HAP-1 (cell line): ENCODE results near the gene ELMO1.

ENCODE experiments used
- DNase-seq, 2 experiments: peaks; one replicate each; pipeline ENCODE4 v3.0.0-alpha.2; 2016 to 2020; ENCODE audit warnings: low spot score in 2 of 2
- H3K27me3 ChIP-seq: fragments of 250-450 bp; sonication (Bioruptor Pico); 2 replicates; pipeline ENCODE4 v1.5.1; 2020; ENCODE audit warnings: low read depth, mild to moderate bottlenecking, moderate library complexity
- H3K36me3 ChIP-seq: fragments of 250-450 bp; sonication (Bioruptor Pico); replicated peaks from 2 replicates; pipeline ENCODE4 v1.5.1; 2020; ENCODE audit warnings: mild to moderate bottlenecking
- H3K4me1 ChIP-seq: fragments of 250-450 bp; sonication (Bioruptor Pico); 2 replicates; pipeline ENCODE4 v1.5.1; 2020; ENCODE audit warnings: mild to moderate bottlenecking
- H3K4me3 ChIP-seq: fragments of 250-450 bp; sonication (Bioruptor Pico); 2 replicates; pipeline ENCODE4 v1.5.1; 2020; ENCODE audit warnings: mild to moderate bottlenecking, moderate library complexity
- H3K9me3 ChIP-seq: fragments of 250-450 bp; sonication (Bioruptor Pico); 2 replicates; pipeline ENCODE4 v1.5.1; 2020; ENCODE audit warnings: mild to moderate bottlenecking, moderate library complexity
- in situ Hi-C: fragments of 300-500 bp; cut with MboI; formaldehyde crosslinking; loops from 3 replicates; pipeline ENCODE4 v1.14.3; 2020; ENCODE audit warnings: low sequenced_read_pairs, inconsistent platforms, mixed read lengths

Gene ELMO1

GRCh38 chr7:37320140-37320847, 128.4 kb downstream of the ELMO1 start:
- H3K4me3 ChIP-seq, result no peak overlapping the region
- H3K27me3 ChIP-seq, result no peaks in the 10 kb centered on the region
- no peaks in the 10 kb centered on the region for H3K9me3 ChIP-seq
- in situ Hi-C loops, result no loop called here
- H3K4me1 ChIP-seq, result no peaks in the 10 kb centered on the region; the same call in 1 of the 2 replicates
- H3K36me3 ChIP-seq, result no peaks in the 10 kb centered on the region
- DNase-seq, result no peak

- H3K4me3 ChIP-seq, result no peak overlapping the region
- H3K27me3 ChIP-seq, result no peaks in the 10 kb centered on the region
- in situ Hi-C loops, result no loop called here
- no peaks in the 10 kb centered on the region for H3K9me3 ChIP-seq
- no peak for DNase-seq
- H3K36me3 ChIP-seq, result no peaks in the 10 kb centered on the region
- no peaks in the 10 kb centered on the region; the same call in 1 of the 2 replicates for H3K4me1 ChIP-seq
Measured at GRCh38 chr7:37318541-37318940, 130.1 kb downstream of the ELMO1 start.

- DNase-seq, result no peak
- in situ Hi-C loops, result no loop called here
- no peaks in the 10 kb centered on the region for H3K36me3 ChIP-seq
Measured at GRCh38 chr7:37315772-37316715, 132.6 kb downstream of the ELMO1 start.

GRCh38 chr7:37312608-37313007, 136.1 kb downstream of the ELMO1 start:
- no peaks in the 10 kb centered on the region for H3K27me3 ChIP-seq
- H3K4me1 ChIP-seq, result no peaks in the 10 kb centered on the region
- no peak overlapping the region for H3K4me3 ChIP-seq
- H3K9me3 ChIP-seq, result no peaks in the 10 kb centered on the region
- H3K36me3 ChIP-seq, result no peaks in the 10 kb centered on the region
- in situ Hi-C loops, result no loop called here
- no peak for DNase-seq

More at GRCh38 chr7:37315772-37316715, 132.6 kb downstream of the ELMO1 start:
- H3K4me3 ChIP-seq, result no peak overlapping the region
- H3K27me3 ChIP-seq, result no peaks in the 10 kb centered on the region
- H3K4me1 ChIP-seq, result no peaks in the 10 kb centered on the region
- no peaks in the 10 kb centered on the region for H3K9me3 ChIP-seq

GRCh38 chr7:37311355-37311754, 137.3 kb downstream of the ELMO1 start:
- no peak overlapping the region for H3K4me3 ChIP-seq
- no peaks in the 10 kb centered on the region for H3K9me3 ChIP-seq
- in situ Hi-C loops, result no loop called here
- H3K36me3 ChIP-seq, result no peaks in the 10 kb centered on the region
- no peak for DNase-seq
- H3K27me3 ChIP-seq, result no peaks in the 10 kb centered on the region
- H3K4me1 ChIP-seq, result no peaks in the 10 kb centered on the region

- H3K4me1 ChIP-seq, result no peaks in the 10 kb centered on the region
- H3K4me3 ChIP-seq, result no peak overlapping the region
- in situ Hi-C loops, result no loop called here
- no peaks in the 10 kb centered on the region for H3K27me3 ChIP-seq
- no peak for DNase-seq
- no peaks in the 10 kb centered on the region for H3K9me3 ChIP-seq
- H3K36me3 ChIP-seq, result no peaks in the 10 kb centered on the region
Measured at GRCh38 chr7:37310327-37311080, 138.2 kb downstream of the ELMO1 start.

- no peak for DNase-seq
- Histone ChIP-seq H3K9me3 (no peaks in the 10 kb centered on the region), H3K36me3 (no peaks in the 10 kb centered on the region), H3K4me1 (no peaks in the 10 kb centered on the region), H3K27me3 (no peaks in the 10 kb centered on the region), H3K4me3 (no peak overlapping the region)
- in situ Hi-C loops, result no loop called here
Measured at GRCh38 chr7:37309493-37309892, 139.2 kb downstream of the ELMO1 start.

GRCh38 chr7:37304921-37305320, 143.7 kb downstream of the ELMO1 start:
- no peaks in the 10 kb centered on the region for H3K4me1 ChIP-seq
- no peaks in the 10 kb centered on the region for H3K36me3 ChIP-seq
- no peaks in the 10 kb centered on the region for H3K9me3 ChIP-seq
- no peaks in the 10 kb centered on the region for H3K27me3 ChIP-seq
- DNase-seq, result no peak
- in situ Hi-C loops, result no loop called here
- no peak overlapping the region for H3K4me3 ChIP-seq

GRCh38 chr7:37297546-37297945, 151.1 kb downstream of the ELMO1 start:
- H3K4me3 ChIP-seq, result no peak overlapping the region
- H3K4me1 ChIP-seq, result no peaks in the 10 kb centered on the region
- no peaks in the 10 kb centered on the region for H3K9me3 ChIP-seq
- no peak for DNase-seq
- no peaks in the 10 kb centered on the region for H3K36me3 ChIP-seq
- in situ Hi-C loops, result no loop called here
- no peaks in the 10 kb centered on the region for H3K27me3 ChIP-seq

GRCh38 chr7:37295401-37295800, 153.3 kb downstream of the ELMO1 start:
- H3K4me1 ChIP-seq, result no peaks in the 10 kb centered on the region
- H3K27me3 ChIP-seq, result no peaks in the 10 kb centered on the region
- no peak overlapping the region for H3K4me3 ChIP-seq
- in situ Hi-C loops, result no loop called here
- H3K9me3 ChIP-seq, result no peaks in the 10 kb centered on the region
- H3K36me3 ChIP-seq, result no peaks in the 10 kb centered on the region
- DNase-seq, result no peak

GRCh38 chr7:37290731-37291130, 157.9 kb downstream of the ELMO1 start:
- Histone ChIP-seq H3K4me3 (no peak overlapping the region), H3K36me3 (no peaks in the 10 kb centered on the region), H3K4me1 (no peaks in the 10 kb centered on the region), H3K27me3 (no peaks in the 10 kb centered on the region), H3K9me3 (no peaks in the 10 kb centered on the region)
- DNase-seq, result no peak
- in situ Hi-C loops, result no loop called here

GRCh38 chr7:37289781-37290180, 158.9 kb downstream of the ELMO1 start:
- in situ Hi-C loops, result no loop called here
- DNase-seq, result no peak
- Histone ChIP-seq H3K36me3 (no peaks in the 10 kb centered on the region), H3K27me3 (no peaks in the 10 kb centered on the region), H3K4me3 (no peak overlapping the region), H3K4me1 (no peaks in the 10 kb centered on the region), H3K9me3 (no peaks in the 10 kb centered on the region)

GRCh38 chr7:37289367-37289766, 159.3 kb downstream of the ELMO1 start:
- in situ Hi-C loops, result no loop called here
- no peaks in the 10 kb centered on the region for H3K9me3 ChIP-seq
- no peaks in the 10 kb centered on the region for H3K4me1 ChIP-seq
- no peaks in the 10 kb centered on the region for H3K36me3 ChIP-seq
- no peak overlapping the region for H3K4me3 ChIP-seq
- H3K27me3 ChIP-seq, result no peaks in the 10 kb centered on the region
- no peak for DNase-seq
